Testis (tissue), 3 donors: Measurements from ENCODE around the gene FHAD1. TPM values are rescaled to one million over a fixed set of nuclear protein-coding genes. Genes with fewer than 3 reads are reported as not detected.
"Not testable (repeated sequence)": the region's sequence is repeated elsewhere in the genome, so short reads cannot be mapped to it uniquely, and the experiment has no call there.

Experiments used
- DNase-seq: peaks from one replicate; pipeline ENCODE4 v3.0.0-alpha.2; 2019
- H3K27ac ChIP-seq, 2 donors: fragments of 200-600 bp; sonication (generic); one replicate each; pipeline ENCODE4 v1.5.1; 2019
- H3K27me3 ChIP-seq: fragments of 200-600 bp; sonication (generic); one replicate; pipeline ENCODE4 v1.5.1; 2019
- H3K36me3 ChIP-seq: fragments of 200-600 bp; sonication (generic); one replicate; pipeline ENCODE4 v1.5.1; 2017; ENCODE audit warnings: low read depth; ENCODE audit errors: missing control alignments
- H3K4me1 ChIP-seq: fragments of 200-600 bp; sonication (generic); one replicate; pipeline ENCODE4 v1.5.1; 2019
- H3K4me3 ChIP-seq, 2 donors: fragments of 200-600 bp; sonication (generic); one replicate each; pipeline ENCODE4 v1.5.1; 2017 to 2019
- H3K9me3 ChIP-seq: fragments of 200-600 bp; sonication (generic); one replicate; pipeline ENCODE4 v1.5.1; 2017
- CTCF ChIP-seq, 3 experiments: fragments of 450-650 bp in 2 of 3; fragments of 200-600 bp in 1 of 3; sonication (generic) in 1 of 3; IDR thresholded peaks; one replicate each; pipeline ENCODE4 v1.5.1; 2016 to 2019; ENCODE audit warnings: antibody characterized with exemption in 3 of 3, mild to moderate bottlenecking in 2 of 3, moderate library complexity in 1 of 3
- POLR2A ChIP-seq: fragments of 450-650 bp; IDR thresholded peaks from one replicate; pipeline ENCODE4 v1.6.1; 2017; ENCODE audit warnings: antibody characterized with exemption, mild to moderate bottlenecking, moderate library complexity
- WGBS, 2 donors: methylation state at CpG; one replicate each; pipeline ENCODE4 v1.1.5; 2018; 5-methylcytosine and 5-hydroxymethylcytosine counted together
- intact Hi-C: fragments of 100-400 bp; cut with DNase I; formaldehyde crosslinking; loops from one replicate; pipeline ENCODE4 v1.15.1; 2023; ENCODE audit warnings: low total_unique reads
- polyA plus RNA-seq: library from polyadenylated mRNA; stranded (reverse); fragments of 350-450 nt; fragmentation: Illumina TruSeq; extraction: RNeasy Lipid Tissue Mini Kit (QIAGEN cat#74804); gene quantifications from one replicate; pipeline ENCODE4 v1.2.3, GENCODE V29; 2014; ENCODE audit warnings: low read depth, low replicate concordance; ENCODE audit not compliant: insufficient read depth
- total RNA-seq, 2 donors: library from RNA; depleted of rRNA; stranded (reverse); fragments of >200 nt; gene quantifications; one replicate each; pipeline ENCODE4 v1.2.3, GENCODE V29; 2016

Gene FHAD1
- total and polyA plus RNA-seq, 3 donors from 2014 or later, result 22.0 to 73.3 (median 59.0) TPM

GRCh38 chr1:15304708-15305467 is 57.9 kb downstream of the FHAD1 start:
- TF ChIP-seq POLR2A (no peak), CTCF (IDR thresholded peaks at IDR 0.05) (peak; percentile 80 to 94 (median 81))
- DNase-seq, result peak; percentile 77
- H3K4me3 ChIP-seq, result no peak overlapping the region

GRCh38 chr1:15305468-15305770 is 58.4 kb downstream of the FHAD1 start:
- Histone ChIP-seq H3K4me1 (no peaks in the 10 kb centered on the region), H3K4me3 (no peak overlapping the region), H3K27ac (no peak overlapping the region), H3K27me3 (no peaks in the 10 kb centered on the region), H3K36me3 (no peaks in the 10 kb centered on the region), H3K9me3 (no peaks in the 10 kb centered on the region)
- WGBS, 2 donors, result 81 to 91% methylated on average over 7 of the region's 7 CpGs
- no peak for DNase-seq
- TF ChIP-seq CTCF (IDR thresholded peaks at IDR 0.05), result no peak
- TF ChIP-seq POLR2A, result no peak
- intact Hi-C loops, result loop anchor here (10.0 kb wide), 1 partner anchor 181 kb away; no protein-coding TSS in a partner anchor

More at GRCh38 chr1:15304708-15305467, 57.9 kb downstream of the FHAD1 start:
- Histone ChIP-seq H3K27ac (no peak overlapping the region), H3K4me1 (no peaks in the 10 kb centered on the region), H3K36me3 (no peaks in the 10 kb centered on the region), H3K27me3 (no peaks in the 10 kb centered on the region), H3K9me3 (no peaks in the 10 kb centered on the region)
- WGBS, 2 donors, result 45 to 49% methylated on average over 15 of the region's 15 CpGs
- intact Hi-C loops, result loop anchor here (10.0 kb wide), 1 partner anchor 180 kb away; no protein-coding TSS in a partner anchor

- not testable (repeated sequence) for H3K4me1 ChIP-seq, DNase-seq, H3K27ac ChIP-seq, H3K27me3 ChIP-seq, H3K9me3 ChIP-seq, H3K4me3 ChIP-seq, H3K36me3 ChIP-seq
- 75 to 100% methylated on average over 1 of the region's 1 CpG for WGBS, 2 donors
- intact Hi-C loops, result loop anchor here (10.0 kb wide), 1 partner anchor 182 kb away; no protein-coding TSS in a partner anchor
Measured at GRCh38 chr1:15306352-15306751, 59.3 kb downstream of the FHAD1 start.

- no peak for DNase-seq
- H3K36me3 ChIP-seq, result no peaks in the 10 kb centered on the region
- H3K4me3 ChIP-seq, result no peak overlapping the region
- H3K9me3 ChIP-seq, result no peaks in the 10 kb centered on the region
- no peak overlapping the region for H3K27ac ChIP-seq
- H3K4me1 ChIP-seq, result no peaks in the 10 kb centered on the region
- TF ChIP-seq POLR2A (no peak), CTCF (IDR thresholded peaks at IDR 0.05) (no peak)
- 95 to 100% methylated on average over 1 of the region's 1 CpG for WGBS, 2 donors
- intact Hi-C loops, result loop anchor here (10.0 kb wide), 1 partner anchor 183 kb away; no protein-coding TSS in a partner anchor
- no peaks in the 10 kb centered on the region for H3K27me3 ChIP-seq
Measured at GRCh38 chr1:15308135-15308534, 61.1 kb downstream of the FHAD1 start.

- no peaks in the 10 kb centered on the region for H3K36me3 ChIP-seq
- intact Hi-C loops, result loop anchor here (10.0 kb wide), 1 partner anchor 184 kb away; no protein-coding TSS in a partner anchor
- H3K9me3 ChIP-seq, result no peaks in the 10 kb centered on the region
- H3K4me3 ChIP-seq, result no peak overlapping the region
- no peak overlapping the region for H3K27ac ChIP-seq
- 84 to 88% methylated on average over 6 of the region's 6 CpGs for WGBS, 2 donors
- no peaks in the 10 kb centered on the region for H3K4me1 ChIP-seq
- TF ChIP-seq CTCF (IDR thresholded peaks at IDR 0.05), result no peak
- H3K27me3 ChIP-seq, result no peaks in the 10 kb centered on the region
- no peak for DNase-seq
Measured at GRCh38 chr1:15308621-15309027, 61.6 kb downstream of the FHAD1 start.
